HG02973 (cell line): ENCODE data around the gene ROGDI.

Experiments
- ATAC-seq: cut with Tn5 transposase; IDR thresholded peaks from one replicate; pipeline ENCODE4 v1.9.1; 2021; ENCODE audit warnings: moderate library complexity; ENCODE audit not compliant: unreplicated experiment

Gene ROGDI

DNA sequence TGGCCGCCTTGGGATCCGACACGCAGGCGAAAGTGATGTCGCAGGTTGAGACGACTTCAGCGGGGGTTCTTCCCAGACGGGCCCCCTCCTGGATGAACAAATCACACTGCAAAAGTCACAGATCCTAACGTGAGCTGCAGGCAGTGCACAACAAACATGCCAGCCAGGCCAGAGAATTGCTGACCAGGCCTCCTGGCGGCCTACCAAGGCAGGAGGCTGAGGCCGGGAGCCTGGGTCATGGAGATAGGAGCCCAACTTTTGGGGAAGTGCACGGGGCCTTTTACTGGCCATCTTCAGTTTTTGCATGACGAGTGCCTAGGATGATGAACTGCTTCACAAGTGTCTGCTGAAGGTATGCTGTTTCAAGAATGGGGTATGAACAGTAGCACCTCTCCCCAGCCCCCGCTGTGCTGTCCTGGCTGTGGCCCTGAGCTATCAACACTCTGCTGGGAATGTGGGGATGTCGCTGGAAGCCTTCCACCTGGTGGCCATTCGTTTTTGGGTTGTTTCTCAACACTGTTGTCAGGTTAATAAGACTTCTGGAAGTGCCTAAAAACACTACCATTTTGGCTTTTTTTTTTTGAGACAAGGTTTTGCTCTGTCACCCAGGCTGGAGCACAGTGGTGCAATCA is 12.2 kb upstream of the ROGDI start:
- no peak for ATAC-seq

DNA sequence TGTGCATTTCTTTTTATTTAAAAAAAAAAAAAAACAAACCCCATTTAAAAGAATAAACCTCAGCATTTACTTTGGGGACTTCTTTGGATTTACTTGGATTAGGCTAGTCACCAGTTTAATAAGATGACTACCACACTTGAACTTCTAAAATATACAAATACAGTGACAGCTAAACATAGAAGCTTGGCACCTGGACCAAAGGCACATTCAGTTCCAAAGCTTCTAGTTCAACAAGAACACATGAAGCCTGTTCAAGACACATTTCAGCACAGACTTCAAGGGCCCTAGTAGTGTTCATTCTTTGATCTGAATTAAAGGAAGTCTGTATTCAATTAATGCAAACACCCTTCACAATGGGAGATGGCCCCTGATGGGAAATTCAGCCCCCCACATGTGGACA is 11.6 kb upstream of the ROGDI start:
- no peak for ATAC-seq

- no peak for ATAC-seq
These were observed 11.0 kb upstream of the ROGDI start for GRCh38 chr16:4813251-4814003.

DNA sequence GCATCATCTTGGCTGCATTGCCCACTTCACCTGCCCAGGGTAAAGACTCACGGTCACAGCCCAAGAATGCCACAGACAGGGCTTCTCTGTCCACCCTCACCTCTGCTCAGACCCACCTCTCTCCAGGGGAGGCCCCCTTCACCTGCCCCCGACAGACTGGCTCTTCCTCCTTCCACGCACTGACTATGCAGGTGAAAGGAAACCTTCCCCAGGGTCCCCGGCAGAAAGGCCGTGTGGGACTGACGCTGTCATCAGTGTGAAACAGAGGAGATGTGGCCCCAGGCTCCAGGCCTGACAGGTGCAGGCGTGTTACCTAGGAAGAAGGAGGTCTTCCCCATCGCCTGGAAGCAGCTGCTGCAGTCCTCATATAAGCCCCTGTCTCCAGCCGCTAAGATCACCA is 9.3 kb upstream of the ROGDI start:
- no peak for ATAC-seq

DNA sequence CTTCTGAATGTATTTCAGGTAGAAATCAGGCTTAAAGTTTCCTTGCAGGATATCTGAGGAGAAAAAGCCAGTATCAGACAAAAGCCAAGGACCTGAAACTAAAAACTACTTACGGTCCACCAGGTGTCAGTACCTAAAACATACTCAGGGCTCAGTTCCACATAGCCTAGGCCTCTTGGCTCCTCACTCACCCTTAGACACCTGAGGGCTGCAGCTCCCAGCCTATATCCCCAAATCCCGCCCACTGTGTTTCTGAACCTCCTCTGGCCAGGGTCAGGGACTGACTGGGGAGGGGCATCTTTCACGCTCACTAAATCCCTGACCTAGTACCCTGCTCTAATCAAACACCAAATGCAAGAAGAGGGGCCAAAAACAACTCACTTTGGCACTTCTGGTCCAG is 8.8 kb upstream of the ROGDI start:
- ATAC-seq, result no peak

GRCh38 chr16:4806280-4806679 is 3.8 kb upstream of the ROGDI start:
- ATAC-seq, result no peak

DNA sequence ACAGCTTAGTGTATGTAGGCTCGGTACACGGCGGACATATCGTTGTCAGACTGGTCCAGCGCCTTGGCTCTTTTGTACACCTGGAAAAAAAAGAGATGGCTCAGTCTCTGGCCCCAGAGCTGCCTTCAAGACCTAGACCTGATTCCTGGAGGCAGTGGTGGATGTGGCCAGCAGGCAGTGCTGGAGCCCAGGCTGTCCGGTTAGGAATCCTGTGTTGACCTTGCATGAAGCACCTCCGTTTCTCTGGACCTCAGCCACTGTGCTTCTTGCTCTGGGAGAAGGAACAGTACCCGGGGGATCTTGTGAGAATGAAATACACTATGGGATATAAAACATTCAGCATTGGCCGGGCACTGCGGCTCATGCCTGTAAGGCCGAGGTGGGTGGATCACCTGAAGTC is 2.8 kb upstream of the ROGDI start:
- ATAC-seq, result no peak

GRCh38 chr16:4803898-4804762 is 1.7 kb upstream of the ROGDI start:
- ATAC-seq, result no peak

DNA sequence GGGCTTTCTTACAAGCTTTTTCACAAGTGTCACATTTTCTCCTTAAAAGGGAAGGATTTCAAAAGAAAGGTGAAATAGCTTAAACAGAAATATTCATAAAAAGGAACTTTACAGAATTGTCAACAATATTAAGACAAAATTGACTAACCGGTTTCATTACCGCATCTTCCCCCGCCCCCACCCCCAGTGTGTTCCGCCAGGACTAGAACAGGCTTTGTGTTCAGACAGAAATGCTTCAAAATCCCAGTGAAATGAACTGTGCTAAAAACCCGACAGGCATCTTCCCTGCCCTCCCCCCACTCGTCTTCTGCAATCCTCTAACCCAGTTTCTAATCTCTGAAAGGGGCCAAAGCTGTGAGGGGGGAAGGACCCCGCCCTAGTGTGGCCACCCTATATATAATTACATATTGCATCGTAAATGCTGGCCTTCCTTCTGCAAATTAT is 990 bp upstream of the ROGDI start:
- no peak for ATAC-seq

GRCh38 chr16:4802659-4803287 is 340 bp upstream of the ROGDI start:
- ATAC-seq, result peak; percentile 90

DNA sequence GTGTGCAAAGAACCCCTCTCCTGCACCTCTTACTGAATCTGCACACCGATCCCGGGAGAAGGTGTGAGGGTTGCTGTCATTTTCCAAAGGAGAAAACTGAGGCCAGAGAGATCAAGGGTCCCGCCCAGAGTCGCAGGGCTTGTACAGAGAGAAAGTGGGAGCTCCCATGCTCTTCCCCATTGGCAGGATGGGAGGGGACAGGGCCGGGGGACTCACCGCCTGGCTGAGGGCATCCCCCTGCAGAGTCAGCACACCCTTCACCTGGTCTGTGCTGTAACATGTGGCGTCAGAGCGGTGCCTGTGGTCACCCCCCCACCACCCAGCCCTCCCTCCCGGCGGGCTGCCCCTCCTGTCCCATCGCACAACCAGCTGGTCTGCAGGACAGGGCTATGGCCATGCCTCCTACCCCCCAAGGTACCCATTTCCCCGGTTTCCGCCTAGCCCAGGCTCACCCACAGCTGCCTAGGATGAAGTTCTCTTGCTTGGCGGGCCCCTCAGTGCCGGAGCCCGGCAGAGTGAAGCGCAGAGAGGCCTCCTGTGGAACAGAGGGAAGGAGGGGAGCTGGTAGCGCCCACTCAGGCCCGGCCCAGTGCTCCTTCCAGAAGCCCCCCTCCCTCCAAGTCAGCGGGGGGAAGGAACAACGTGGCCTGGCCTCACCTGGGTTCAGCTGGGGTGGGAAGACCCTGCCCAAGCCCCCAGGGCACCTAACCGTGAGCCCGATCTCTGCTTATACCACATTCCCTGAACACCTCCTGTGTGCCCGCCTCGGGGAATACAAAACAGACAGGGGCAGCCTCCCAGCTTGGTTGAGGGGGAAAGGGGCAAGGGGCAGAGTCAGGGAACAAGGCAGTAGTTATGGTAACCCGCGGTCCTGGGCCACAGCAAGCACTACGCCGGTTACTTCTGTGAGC is 1.1 kb downstream of the ROGDI start:
- ATAC-seq, result no peak

GRCh38 chr16:4800290-4801041 is 2.0 kb downstream of the ROGDI start:
- ATAC-seq, result no peak

DNA sequence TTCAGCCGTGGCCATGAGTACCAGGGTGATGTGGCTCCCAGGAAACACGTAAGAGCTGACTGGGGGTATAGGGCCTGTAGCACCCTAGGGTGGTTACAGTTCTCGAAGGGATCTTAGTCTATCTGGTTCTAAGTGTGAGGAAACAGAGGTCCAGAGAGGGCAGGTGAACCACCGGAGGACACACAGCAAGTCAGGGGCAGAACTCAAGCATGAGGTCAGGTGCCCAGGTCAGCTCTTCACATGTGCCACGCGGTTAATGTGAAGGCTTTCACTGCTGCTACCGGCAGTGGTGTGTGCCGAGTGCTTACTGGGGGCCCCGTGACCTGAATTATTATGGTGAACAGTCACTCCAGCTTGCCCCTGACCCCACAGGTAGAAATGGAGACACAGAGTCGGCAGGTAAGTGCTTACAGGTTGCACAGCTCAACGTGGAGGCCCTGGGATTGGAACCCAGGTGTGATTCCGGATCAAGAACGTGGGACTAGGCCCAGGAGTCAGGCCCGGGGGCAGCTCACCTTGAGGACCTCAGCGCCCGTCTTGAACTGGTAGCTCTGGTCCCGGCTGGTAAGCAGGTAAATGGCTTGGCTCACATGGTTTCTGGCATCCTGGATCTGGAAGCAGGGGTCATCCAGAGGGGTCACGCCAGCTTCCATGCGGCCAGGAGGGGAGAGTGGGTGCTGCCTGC is 3.1 kb downstream of the ROGDI start:
- ATAC-seq, result no peak

- ATAC-seq, result no peak
These were observed 4.0 kb downstream of the ROGDI start for GRCh38 chr16:4798456-4798855.

DNA sequence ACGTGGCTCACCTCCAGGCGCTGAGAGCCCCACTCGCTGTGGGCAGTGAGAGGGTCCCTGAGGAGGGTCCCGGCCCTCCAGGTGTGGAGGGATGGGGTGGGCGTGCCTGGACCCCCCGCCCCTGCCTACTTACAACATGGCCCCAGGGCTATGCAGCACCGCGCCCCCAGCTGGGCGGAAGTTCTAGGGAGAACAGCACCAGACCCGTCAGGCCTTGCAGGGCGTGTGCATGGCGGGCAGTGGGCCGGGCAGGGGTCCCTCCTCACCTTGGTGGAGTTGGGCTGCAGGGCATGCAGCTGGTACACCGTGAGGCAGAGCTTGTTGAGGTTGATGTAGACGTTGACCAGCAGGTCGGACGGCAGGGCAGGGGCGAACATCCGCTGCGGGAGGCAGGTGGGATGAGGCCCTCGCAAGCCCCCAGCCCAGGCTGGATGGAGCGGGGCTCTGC is 4.6 kb downstream of the ROGDI start:
- no peak for ATAC-seq

- ATAC-seq, result no peak
These were observed 5.2 kb downstream of the ROGDI start for GRCh38 chr16:4796982-4797804.

DNA sequence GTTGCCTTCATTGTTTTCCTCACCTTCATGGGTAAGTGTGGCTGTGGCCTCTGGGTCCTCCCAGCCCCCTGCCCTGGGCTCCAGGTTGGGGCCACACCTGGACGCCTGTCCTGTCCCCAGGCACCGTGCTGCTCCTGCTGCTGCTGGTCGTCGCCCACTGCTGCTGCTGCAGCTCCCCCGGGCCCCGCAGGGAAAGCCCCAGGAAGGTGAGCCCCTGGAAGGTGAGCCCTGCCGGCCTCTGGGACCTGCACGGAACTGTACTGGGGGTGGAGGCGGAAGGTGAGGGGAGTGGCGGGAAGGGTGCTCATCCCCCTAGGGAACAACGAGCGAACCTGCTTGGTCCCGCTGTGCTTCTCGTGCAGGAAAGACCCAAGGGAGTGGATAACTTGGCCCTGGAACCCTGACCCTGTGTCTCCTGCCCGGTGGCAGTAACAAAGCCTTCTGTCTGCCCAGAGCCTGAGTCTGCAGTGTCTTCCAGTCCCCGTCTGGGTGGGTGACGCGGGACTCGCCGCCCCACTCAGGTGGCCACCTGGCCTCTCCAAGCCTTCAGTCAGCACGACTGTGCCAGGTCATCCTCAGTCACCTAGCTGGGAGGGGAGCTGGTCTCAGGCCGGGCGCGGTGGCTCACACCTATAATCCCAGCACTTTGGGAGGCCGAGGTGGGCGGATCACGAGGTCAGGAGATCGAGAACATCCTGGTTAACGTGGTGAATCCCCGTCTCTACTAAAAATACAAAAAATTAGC is 6.4 kb downstream of the ROGDI start:
- ATAC-seq, result no peak
